ENCODE results near the gene MARCHF5.

Gene MARCHF5

GRCh38 chr10:92264249-92264648 is 26.7 kb upstream of the MARCHF5 start:
- no peaks in the 10 kb centered on the region for H3K36me3 ChIP-seq (ENCODE audit: insufficient read depth, insufficient read length, low read length)
- no peaks in the 10 kb centered on the region for H3K27me3 ChIP-seq (ENCODE audit: insufficient read depth, insufficient read length)

DNA sequence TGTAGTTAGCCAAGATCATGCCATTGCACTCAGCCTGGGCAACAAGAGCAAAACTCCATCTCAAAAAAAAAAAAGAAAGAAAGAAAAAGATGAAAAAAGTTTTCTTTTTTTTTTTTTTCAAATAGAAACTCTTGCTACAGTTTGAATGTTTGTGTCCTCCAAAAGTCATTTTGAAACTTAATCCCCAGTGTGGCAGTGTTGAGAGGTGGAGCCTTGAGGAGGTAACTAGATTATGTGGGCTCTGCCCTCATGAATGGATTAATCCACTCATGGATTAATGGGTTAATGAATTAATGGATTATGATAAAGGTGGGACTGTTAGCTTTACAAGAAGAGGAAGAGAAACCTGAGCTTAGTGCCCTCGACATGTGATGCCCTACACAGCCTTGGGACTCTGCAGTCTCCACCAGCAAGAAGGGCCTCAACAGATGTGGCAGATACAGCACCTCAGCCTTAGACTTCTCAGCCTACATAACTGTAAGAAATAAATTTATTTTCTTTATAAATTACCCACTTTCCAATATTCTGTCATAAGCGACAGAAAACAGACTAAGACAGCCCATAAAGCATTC is 25.2 kb upstream of the MARCHF5 start:
- Histone ChIP-seq H3K4me1 (ENCODE audit: insufficient read depth, insufficient read length) (no peaks in the 10 kb centered on the region), H3K9me3 (ENCODE audit: insufficient read depth, low read length) (no peaks in the 10 kb centered on the region), H3K4me3 (ENCODE audit: insufficient read length, low read depth) (no peak overlapping the region), H3K9ac (ENCODE audit: insufficient read length, low read depth) (no peak overlapping the region), H3K36me3 (ENCODE audit: insufficient read depth, insufficient read length, low read length) (no peaks in the 10 kb centered on the region), H3K27me3 (ENCODE audit: insufficient read depth, insufficient read length) (no peaks in the 10 kb centered on the region)
- TF ChIP-seq YY1 (IDR thresholded peaks at IDR 0.05; ENCODE audit: insufficient read depth, insufficient read length) (no peak), SUZ12 (IDR thresholded peaks at IDR 0.05; ENCODE audit: extremely low read depth, insufficient read depth, insufficient read length) (no peak), ZNF274 (IDR thresholded peaks at IDR 0.05; ENCODE audit: low read depth, low read length) (no peak)
- no peak for DNase-seq (ENCODE audit: low read depth, low spot score)

More at GRCh38 chr10:92264249-92264648, 26.7 kb upstream of the MARCHF5 start:
- no peak for TF ChIP-seq YY1 (IDR thresholded peaks at IDR 0.05; ENCODE audit: insufficient read depth, insufficient read length)
- no peak for TF ChIP-seq ZNF274 (IDR thresholded peaks at IDR 0.05; ENCODE audit: low read depth, low read length)
- TF ChIP-seq SUZ12 (IDR thresholded peaks at IDR 0.05; ENCODE audit: extremely low read depth, insufficient read depth, insufficient read length): no peak
- Histone ChIP-seq H3K9ac (ENCODE audit: insufficient read length, low read depth) (no peak overlapping the region), H3K4me1 (ENCODE audit: insufficient read depth, insufficient read length) (no peaks in the 10 kb centered on the region), H3K9me3 (ENCODE audit: insufficient read depth, low read length) (no peaks in the 10 kb centered on the region), H3K4me3 (ENCODE audit: insufficient read length, low read depth) (no peak overlapping the region)
- no peak for DNase-seq (ENCODE audit: low read depth, low spot score)

DNA sequence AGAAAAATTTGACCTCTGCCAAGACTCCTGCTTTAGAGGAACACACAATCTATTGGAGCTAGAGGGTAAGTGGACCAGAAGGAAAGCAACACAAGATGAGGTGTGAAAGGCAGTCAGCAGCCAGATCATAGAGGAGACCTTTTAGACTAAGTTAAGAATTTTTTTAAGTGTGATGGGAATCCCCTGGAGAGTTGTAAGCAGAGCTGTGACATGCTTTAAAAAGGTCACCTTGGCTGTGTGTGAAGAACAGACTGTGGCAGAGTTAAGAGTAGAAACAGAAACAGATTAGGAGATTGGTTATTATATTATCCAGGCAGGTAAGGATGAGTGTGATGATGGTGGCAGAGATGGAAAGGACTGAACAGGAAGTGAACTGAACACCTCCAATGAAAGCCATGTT is 23.6 kb upstream of the MARCHF5 start:
- no peak overlapping the region for H3K9ac ChIP-seq (ENCODE audit: insufficient read length, low read depth)

GRCh38 chr10:92268748-92269147 is 22.2 kb upstream of the MARCHF5 start:
- TF ChIP-seq ZNF274 (IDR thresholded peaks at IDR 0.05; ENCODE audit: low read depth, low read length): no peak
- TF ChIP-seq SUZ12 (IDR thresholded peaks at IDR 0.05; ENCODE audit: extremely low read depth, insufficient read depth, insufficient read length): no peak
- TF ChIP-seq YY1 (IDR thresholded peaks at IDR 0.05; ENCODE audit: insufficient read depth, insufficient read length): no peak

More for the DNA sequence above, 23.6 kb upstream of the MARCHF5 start:
- no peaks in the 10 kb centered on the region for H3K27me3 ChIP-seq (ENCODE audit: insufficient read depth, insufficient read length)
- H3K4me3 ChIP-seq (ENCODE audit: insufficient read length, low read depth): no peak overlapping the region
- no peak for DNase-seq (ENCODE audit: low read depth, low spot score)
- H3K4me1 ChIP-seq (ENCODE audit: insufficient read depth, insufficient read length): no peaks in the 10 kb centered on the region
- H3K36me3 ChIP-seq (ENCODE audit: insufficient read depth, insufficient read length, low read length): no peaks in the 10 kb centered on the region
- H3K9me3 ChIP-seq (ENCODE audit: insufficient read depth, low read length): no peaks in the 10 kb centered on the region
- no peak for TF ChIP-seq ZNF274 (IDR thresholded peaks at IDR 0.05; ENCODE audit: low read depth, low read length)
- no peak for TF ChIP-seq YY1 (IDR thresholded peaks at IDR 0.05; ENCODE audit: insufficient read depth, insufficient read length)
- no peak for TF ChIP-seq SUZ12 (IDR thresholded peaks at IDR 0.05; ENCODE audit: extremely low read depth, insufficient read depth, insufficient read length)

GRCh38 chr10:92274071-92274470 is 16.9 kb upstream of the MARCHF5 start:
- Histone ChIP-seq H3K9ac (ENCODE audit: insufficient read length, low read depth) (no peak overlapping the region), H3K4me3 (ENCODE audit: insufficient read length, low read depth) (no peak overlapping the region), H3K4me1 (ENCODE audit: insufficient read depth, insufficient read length) (no peaks in the 10 kb centered on the region), H3K27me3 (ENCODE audit: insufficient read depth, insufficient read length) (no peaks in the 10 kb centered on the region), H3K36me3 (ENCODE audit: insufficient read depth, insufficient read length, low read length) (no peaks in the 10 kb centered on the region), H3K9me3 (ENCODE audit: insufficient read depth, low read length) (no peaks in the 10 kb centered on the region)
- no peak for DNase-seq (ENCODE audit: low read depth, low spot score)
- TF ChIP-seq ZNF274 (IDR thresholded peaks at IDR 0.05; ENCODE audit: low read depth, low read length) (no peak), YY1 (IDR thresholded peaks at IDR 0.05; ENCODE audit: insufficient read depth, insufficient read length) (no peak), SUZ12 (IDR thresholded peaks at IDR 0.05; ENCODE audit: extremely low read depth, insufficient read depth, insufficient read length) (no peak)

More at GRCh38 chr10:92268748-92269147, 22.2 kb upstream of the MARCHF5 start:
- Histone ChIP-seq H3K4me1 (ENCODE audit: insufficient read depth, insufficient read length) (no peaks in the 10 kb centered on the region), H3K9me3 (ENCODE audit: insufficient read depth, low read length) (no peaks in the 10 kb centered on the region), H3K9ac (ENCODE audit: insufficient read length, low read depth) (no peak overlapping the region), H3K27me3 (ENCODE audit: insufficient read depth, insufficient read length) (no peaks in the 10 kb centered on the region), H3K4me3 (ENCODE audit: insufficient read length, low read depth) (no peak overlapping the region), H3K36me3 (ENCODE audit: insufficient read depth, insufficient read length, low read length) (no peaks in the 10 kb centered on the region)
- no peak for DNase-seq (ENCODE audit: low read depth, low spot score)

DNA sequence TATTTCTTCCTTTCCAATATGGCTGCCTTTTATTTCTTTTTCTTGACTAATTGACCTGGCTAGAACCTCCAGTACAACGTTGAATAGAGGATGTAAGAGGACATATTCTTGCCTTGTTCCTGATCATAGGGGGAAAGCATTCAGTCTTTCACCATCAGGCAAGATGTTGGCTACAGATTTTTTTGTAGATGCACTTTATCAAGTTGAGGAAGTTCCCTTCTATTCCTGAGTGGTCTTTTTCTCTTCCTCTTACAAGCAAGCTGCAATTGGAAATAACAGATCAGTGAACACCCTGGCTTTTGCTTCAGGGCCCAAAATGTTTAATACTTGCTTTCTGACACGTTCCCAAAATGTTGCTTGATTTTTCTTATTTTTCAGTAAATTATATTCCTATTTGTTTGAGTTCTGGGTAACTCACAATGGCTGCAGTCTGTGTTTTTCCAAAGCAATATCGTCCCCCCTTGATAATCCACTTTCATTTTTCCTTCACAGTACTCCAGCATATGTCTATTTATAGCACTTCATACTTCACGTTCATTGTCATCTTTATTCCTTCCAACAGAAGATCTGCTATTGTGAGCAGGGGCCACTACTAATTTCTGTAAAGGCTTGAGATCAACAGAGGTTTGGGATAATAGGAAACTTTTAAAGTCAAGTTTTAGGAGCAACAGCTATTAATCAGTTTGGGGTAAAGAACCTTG is 11.8 kb upstream of the MARCHF5 start:
- Histone ChIP-seq H3K36me3 (ENCODE audit: insufficient read depth, insufficient read length, low read length) (no peaks in the 10 kb centered on the region), H3K4me3 (ENCODE audit: insufficient read length, low read depth) (no peak overlapping the region)
- no peak for TF ChIP-seq YY1 (IDR thresholded peaks at IDR 0.05; ENCODE audit: insufficient read depth, insufficient read length)
- TF ChIP-seq SUZ12 (IDR thresholded peaks at IDR 0.05; ENCODE audit: extremely low read depth, insufficient read depth, insufficient read length): no peak
- no peak for TF ChIP-seq ZNF274 (IDR thresholded peaks at IDR 0.05; ENCODE audit: low read depth, low read length)

DNA sequence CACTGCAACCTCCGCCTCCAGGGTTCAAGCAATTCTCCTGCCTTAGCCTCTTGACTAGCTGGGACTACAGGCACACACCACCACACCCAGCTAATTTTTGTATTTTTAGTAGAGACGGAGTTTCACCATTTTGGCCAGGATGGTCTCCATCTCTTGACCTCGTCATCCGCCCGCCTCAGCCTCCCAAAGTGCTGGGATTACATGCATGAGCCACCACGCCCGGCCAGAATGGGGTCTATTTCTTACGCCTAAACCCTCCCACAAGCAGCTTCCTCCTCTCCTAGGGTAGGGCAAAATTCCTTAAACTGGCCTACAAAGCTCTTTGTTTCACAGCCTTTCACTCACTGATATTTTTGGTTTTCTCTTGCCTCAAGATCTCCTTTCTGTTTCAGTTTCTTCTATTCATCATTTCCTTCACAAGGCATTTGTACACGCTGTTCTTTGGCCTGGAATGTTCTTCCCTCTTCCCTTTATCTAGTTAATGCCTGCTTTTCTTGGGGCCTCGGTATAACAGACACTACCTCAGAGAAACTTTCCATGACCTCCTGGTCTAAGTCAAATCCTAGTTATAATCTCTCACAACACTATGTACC is 6.8 kb upstream of the MARCHF5 start:
- no peaks in the 10 kb centered on the region for H3K27me3 ChIP-seq (ENCODE audit: insufficient read depth, insufficient read length)
- H3K4me1 ChIP-seq (ENCODE audit: insufficient read depth, insufficient read length): no peaks in the 10 kb centered on the region
- TF ChIP-seq ZNF274 (IDR thresholded peaks at IDR 0.05; ENCODE audit: low read depth, low read length): no peak
- TF ChIP-seq SUZ12 (IDR thresholded peaks at IDR 0.05; ENCODE audit: extremely low read depth, insufficient read depth, insufficient read length): no peak
- TF ChIP-seq YY1 (IDR thresholded peaks at IDR 0.05; ENCODE audit: insufficient read depth, insufficient read length): no peak
- no peak overlapping the region for H3K4me3 ChIP-seq (ENCODE audit: insufficient read length, low read depth)
- H3K9me3 ChIP-seq (ENCODE audit: insufficient read depth, low read length): no peaks in the 10 kb centered on the region
- no peak for DNase-seq (ENCODE audit: low read depth, low spot score)
- H3K9ac ChIP-seq (ENCODE audit: insufficient read length, low read depth): no peak overlapping the region
- H3K36me3 ChIP-seq (ENCODE audit: insufficient read depth, insufficient read length, low read length): no peaks in the 10 kb centered on the region

More for the DNA sequence above, 11.8 kb upstream of the MARCHF5 start:
- H3K4me1 ChIP-seq (ENCODE audit: insufficient read depth, insufficient read length): no peaks in the 10 kb centered on the region
- no peaks in the 10 kb centered on the region for H3K9me3 ChIP-seq (ENCODE audit: insufficient read depth, low read length)
- H3K9ac ChIP-seq (ENCODE audit: insufficient read length, low read depth): no peak overlapping the region
- H3K27me3 ChIP-seq (ENCODE audit: insufficient read depth, insufficient read length): no peaks in the 10 kb centered on the region
- no peak for DNase-seq (ENCODE audit: low read depth, low spot score)

Data from NT2/D1 (cell line).